HepG2 (cell line): ENCODE measurements around the gene TCF3. TPM values are rescaled to one million over a fixed set of nuclear protein-coding genes. Genes with fewer than 3 reads are reported as not detected.
A peak's percentile ranks its signal among the peaks of the same experiment; 100 is the strongest.

Experiments used
- ARNT2 ChIP-seq: sonication (generic); formaldehyde crosslinking; IDR thresholded peaks from 2 replicates; pipeline ENCODE4 v1.8.0; 2022; ENCODE audit warnings: mild to moderate bottlenecking, low read depth, missing genetic modification reagents, moderate library complexity
- ATM ChIP-seq: fragments of 450-650 bp; IDR thresholded peaks from 2 replicates; pipeline ENCODE4 v1.7.1; 2017; ENCODE audit warnings: mild to moderate bottlenecking, borderline replicate concordance
- GATAD2A ChIP-seq: IDR thresholded peaks from 2 replicates; pipeline ENCODE4 v1.6.1; 2016
- ONECUT2 ChIP-seq: sonication (generic); formaldehyde crosslinking; IDR thresholded peaks from 2 replicates; pipeline ENCODE4 v1.4.0; 2020; ENCODE audit warnings: missing genetic modification reagents
- POLR2G ChIP-seq: fragments of 200-400 bp; formaldehyde crosslinking; IDR thresholded peaks from 2 replicates; pipeline ENCODE4 v1.6.1; 2018; ENCODE audit warnings: mild to moderate bottlenecking, low read depth, low read length, moderate library complexity
- RFX3 ChIP-seq: IDR thresholded peaks from 2 replicates; pipeline ENCODE4 v1.6.1; 2016; ENCODE audit warnings: missing biosample characterization, missing genetic modification reagents
- SRF ChIP-seq: IDR thresholded peaks from 2 replicates; pipeline ENCODE4 v1.6.1; 2011; ENCODE audit warnings: mild to moderate bottlenecking, low read depth, low read length, moderate library complexity
- XRCC5 ChIP-seq: fragments of 200-400 bp; formaldehyde crosslinking; optimal IDR thresholded peaks from 2 replicates; pipeline ENCODE3; 2017; ENCODE audit warnings: mild to moderate bottlenecking, low read length
- ZEB1 ChIP-seq: IDR thresholded peaks from 2 replicates; pipeline ENCODE4 v1.6.1; 2012; ENCODE audit warnings: mild to moderate bottlenecking, low read depth, inconsistent platforms; ENCODE audit not compliant: insufficient replicate concordance
- ZNF10 ChIP-seq: sonication (generic); formaldehyde crosslinking; IDR thresholded peaks from 2 replicates; pipeline ENCODE4 v1.4.0; 2020; ENCODE audit warnings: mild to moderate bottlenecking, low read depth, missing genetic modification reagents, borderline replicate concordance
- ZNF350 ChIP-seq: sonication (generic); formaldehyde crosslinking; IDR thresholded peaks from 2 replicates; pipeline ENCODE4 v1.4.0; 2020; ENCODE audit warnings: mild to moderate bottlenecking, low read depth, missing genetic modification reagents, borderline replicate concordance
- ZNF451 ChIP-seq: sonication (generic); formaldehyde crosslinking; IDR thresholded peaks from 2 replicates; pipeline ENCODE4 v1.5.0; 2020; ENCODE audit warnings: mild to moderate bottlenecking, missing genetic modification reagents
- ZNF460 ChIP-seq: sonication (generic); formaldehyde crosslinking; IDR thresholded peaks from 2 replicates; pipeline ENCODE4 v1.5.1; 2020; ENCODE audit warnings: missing genetic modification reagents, mild to moderate bottlenecking, borderline replicate concordance
- ZNF543 ChIP-seq: sonication (generic); formaldehyde crosslinking; IDR thresholded peaks from 2 replicates; pipeline ENCODE4 v1.4.0; 2020; ENCODE audit warnings: mild to moderate bottlenecking, missing genetic modification reagents
- ZNF629 ChIP-seq: sonication (generic); formaldehyde crosslinking; conservative IDR thresholded peaks from 2 replicates; pipeline ENCODE4 v1.5.0; 2020; ENCODE audit warnings: missing genetic modification reagents
- ZNF780A ChIP-seq: sonication (generic); formaldehyde crosslinking; IDR thresholded peaks from 2 replicates; pipeline ENCODE4 v1.8.0; 2022; ENCODE audit warnings: mild to moderate bottlenecking, missing genetic modification reagents, moderate library complexity
- ZNF883 ChIP-seq: sonication (generic); formaldehyde crosslinking; IDR thresholded peaks from 2 replicates; pipeline ENCODE4 v1.5.1; 2020; ENCODE audit warnings: mild to moderate bottlenecking, missing genetic modification reagents; ENCODE audit errors: not compliant biosample characterization
- polyA plus RNA-seq, 8 experiments: library from polyadenylated mRNA; depleted of rRNA in 3 of 8; stranded (reverse) in 7 of 8; unstranded in 1 of 8; fragments of >200 nt; fragmentation: Illumina TruSeq in 4 of 8; extraction: Trizol in 4 of 8; gene quantifications; 2 replicates each; pipeline versions ENCODE4 v1.2.1 to v1.2.3, GENCODE V29; 2011 to 2016; ENCODE audit warnings: low read depth in 4 of 8, missing spikeins in 1 of 8, mixed read lengths in 1 of 8; ENCODE audit not compliant: insufficient read depth in 1 of 8
- total RNA-seq, 5 experiments: library from RNA; depleted of rRNA; stranded (reverse); fragments of >200 nt; fragmentation: Illumina TruSeq; extraction: Trizol; gene quantifications; 2 replicates each; pipeline ENCODE4 v1.2.3, GENCODE V29; 2016; ENCODE audit warnings: low read depth in 1 of 5
- TF ChIP-seq, protein P1 (sequence below): sonication (generic); formaldehyde crosslinking; IDR thresholded peaks from 2 replicates; pipeline ENCODE4 v1.8.1; 2023; ENCODE audit warnings: missing genetic modification reagents, inconsistent platforms, borderline replicate concordance
- TF ChIP-seq, protein P2 (sequence below): sonication (generic); formaldehyde crosslinking; IDR thresholded peaks from 2 replicates; pipeline ENCODE4 v1.4.0; 2020; ENCODE audit warnings: mild to moderate bottlenecking, missing genetic modification reagents
- TF ChIP-seq, protein P3 (sequence below): IDR thresholded peaks from 2 replicates; pipeline ENCODE4 v1.6.1; 2018; ENCODE audit warnings: missing genetic modification reagents, mild to moderate bottlenecking, missing compliant biosample characterization
- TF ChIP-seq, protein P4 (sequence below): sonication (generic); formaldehyde crosslinking; IDR thresholded peaks from 2 replicates; pipeline ENCODE4 v1.4.0; 2020; ENCODE audit warnings: missing genetic modification reagents, borderline replicate concordance
- TF ChIP-seq, protein P5 (sequence below): sonication (generic); formaldehyde crosslinking; IDR thresholded peaks from 2 replicates; pipeline ENCODE4 v1.8.1; 2022; ENCODE audit warnings: mild to moderate bottlenecking, missing genetic modification reagents
- TF ChIP-seq, protein P6 (sequence below): IDR thresholded peaks from 2 replicates; pipeline ENCODE4 v1.6.1; 2016; ENCODE audit warnings: missing genetic modification reagents, missing compliant biosample characterization

The TCF3 gene
- total and polyA plus RNA-seq, 2 of the 13 experiments (the other 11 are each of a cell fraction or from before 2014, with no cell fraction given) = 51.4 to 53.2 TPM

DNA sequence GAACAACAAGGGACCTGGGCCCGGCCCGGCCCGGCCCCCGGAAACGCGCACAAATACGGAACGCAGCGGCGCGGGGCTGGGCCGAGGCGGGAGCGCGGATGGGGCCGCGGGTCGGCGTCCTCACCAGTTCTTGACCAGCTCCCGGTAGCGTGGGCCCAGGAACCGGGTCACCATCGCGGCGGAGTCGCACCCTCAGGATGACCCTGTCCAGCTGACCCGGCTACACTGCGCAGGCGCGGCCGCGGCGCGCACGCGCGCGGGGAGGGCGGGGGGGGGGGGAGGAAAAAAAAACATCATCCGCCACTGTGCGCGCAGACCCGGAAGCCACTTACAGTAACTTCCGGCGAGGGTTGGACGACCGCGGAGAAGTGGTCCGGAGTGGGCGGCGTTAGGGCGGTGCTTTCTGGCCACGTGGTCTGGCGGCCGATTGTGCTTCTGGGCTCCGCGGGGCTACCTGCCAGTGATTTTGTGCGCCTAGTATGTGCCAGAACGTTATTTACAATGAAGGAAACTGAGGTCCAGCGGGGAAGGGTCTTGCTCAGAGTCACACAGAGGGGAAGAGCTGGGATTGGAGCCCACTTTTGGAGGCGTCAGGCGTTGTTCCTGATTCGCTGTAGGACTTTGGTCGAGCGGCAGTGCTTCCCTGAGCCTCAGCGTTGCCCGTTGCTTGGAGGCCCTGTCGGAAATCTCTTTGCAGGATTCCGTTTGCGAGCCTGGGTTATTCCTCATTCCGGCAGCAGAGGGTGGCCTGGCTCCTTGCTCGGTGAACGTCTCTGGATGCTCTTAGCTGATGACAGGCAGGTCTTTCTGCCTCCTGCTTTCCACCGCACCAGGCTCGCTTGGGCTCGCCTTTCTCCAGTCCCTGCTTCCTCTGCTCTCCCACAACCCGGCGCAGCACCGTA lies 46.9 kb downstream of the TCF3 start, which contains the start of gene UQCR11 (continued):
- TF ChIP-seq ONECUT2 (CRISPR knock-in tag) (no peak), XRCC5 (no peak), POLR2G (peak; percentile 90), ZEB1 (peak; percentile 59), ATM (no peak), ZNF451 (CRISPR knock-in tag) (no peak), ZNF10 (CRISPR knock-in tag) (no peak), ARNT2 (peak; percentile 29; the same call in 1 of the 2 replicates), ZNF543 (no peak), GATAD2A (peak; percentile 30; the same call in 1 of the 2 replicates), ZNF460 (no peak), ZNF883 (no peak), SRF (no peak), RFX3 (CRISPR knock-in tag) (no peak; the same call in 1 of the 2 replicates), ZNF629 (CRISPR knock-in tag) (peak; percentile 19; the same call in 1 of the 2 replicates), ZNF780A (CRISPR knock-in tag) (no peak), ZNF350 (CRISPR knock-in tag) (peak; percentile 27; the same call in 1 of the 2 replicates)
- TF ChIP-seq, protein P1, sequence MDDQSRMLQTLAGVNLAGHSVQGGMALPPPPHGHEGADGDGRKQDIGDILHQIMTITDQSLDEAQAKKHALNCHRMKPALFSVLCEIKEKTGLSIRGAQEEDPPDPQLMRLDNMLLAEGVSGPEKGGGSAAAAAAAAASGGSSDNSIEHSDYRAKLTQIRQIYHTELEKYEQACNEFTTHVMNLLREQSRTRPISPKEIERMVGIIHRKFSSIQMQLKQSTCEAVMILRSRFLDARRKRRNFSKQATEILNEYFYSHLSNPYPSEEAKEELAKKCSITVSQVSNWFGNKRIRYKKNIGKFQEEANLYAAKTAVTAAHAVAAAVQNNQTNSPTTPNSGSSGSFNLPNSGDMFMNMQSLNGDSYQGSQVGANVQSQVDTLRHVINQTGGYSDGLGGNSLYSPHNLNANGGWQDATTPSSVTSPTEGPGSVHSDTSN = no peak
- TF ChIP-seq, protein P2, sequence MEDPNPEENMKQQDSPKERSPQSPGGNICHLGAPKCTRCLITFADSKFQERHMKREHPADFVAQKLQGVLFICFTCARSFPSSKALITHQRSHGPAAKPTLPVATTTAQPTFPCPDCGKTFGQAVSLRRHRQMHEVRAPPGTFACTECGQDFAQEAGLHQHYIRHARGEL = no peak
- TF ChIP-seq, protein P3, sequence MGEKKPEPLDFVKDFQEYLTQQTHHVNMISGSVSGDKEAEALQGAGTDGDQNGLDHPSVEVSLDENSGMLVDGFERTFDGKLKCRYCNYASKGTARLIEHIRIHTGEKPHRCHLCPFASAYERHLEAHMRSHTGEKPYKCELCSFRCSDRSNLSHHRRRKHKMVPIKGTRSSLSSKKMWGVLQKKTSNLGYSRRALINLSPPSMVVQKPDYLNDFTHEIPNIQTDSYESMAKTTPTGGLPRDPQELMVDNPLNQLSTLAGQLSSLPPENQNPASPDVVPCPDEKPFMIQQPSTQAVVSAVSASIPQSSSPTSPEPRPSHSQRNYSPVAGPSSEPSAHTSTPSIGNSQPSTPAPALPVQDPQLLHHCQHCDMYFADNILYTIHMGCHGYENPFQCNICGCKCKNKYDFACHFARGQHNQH (CRISPR knock-in tag) = peak; percentile 78; the same call in 1 of the 2 replicates
- TF ChIP-seq, protein P4, sequence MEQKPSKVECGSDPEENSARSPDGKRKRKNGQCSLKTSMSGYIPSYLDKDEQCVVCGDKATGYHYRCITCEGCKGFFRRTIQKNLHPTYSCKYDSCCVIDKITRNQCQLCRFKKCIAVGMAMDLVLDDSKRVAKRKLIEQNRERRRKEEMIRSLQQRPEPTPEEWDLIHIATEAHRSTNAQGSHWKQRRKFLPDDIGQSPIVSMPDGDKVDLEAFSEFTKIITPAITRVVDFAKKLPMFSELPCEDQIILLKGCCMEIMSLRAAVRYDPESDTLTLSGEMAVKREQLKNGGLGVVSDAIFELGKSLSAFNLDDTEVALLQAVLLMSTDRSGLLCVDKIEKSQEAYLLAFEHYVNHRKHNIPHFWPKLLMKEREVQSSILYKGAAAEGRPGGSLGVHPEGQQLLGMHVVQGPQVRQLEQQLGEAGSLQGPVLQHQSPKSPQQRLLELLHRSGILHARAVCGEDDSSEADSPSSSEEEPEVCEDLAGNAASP (CRISPR knock-in tag) = no peak
- TF ChIP-seq, protein P5, sequence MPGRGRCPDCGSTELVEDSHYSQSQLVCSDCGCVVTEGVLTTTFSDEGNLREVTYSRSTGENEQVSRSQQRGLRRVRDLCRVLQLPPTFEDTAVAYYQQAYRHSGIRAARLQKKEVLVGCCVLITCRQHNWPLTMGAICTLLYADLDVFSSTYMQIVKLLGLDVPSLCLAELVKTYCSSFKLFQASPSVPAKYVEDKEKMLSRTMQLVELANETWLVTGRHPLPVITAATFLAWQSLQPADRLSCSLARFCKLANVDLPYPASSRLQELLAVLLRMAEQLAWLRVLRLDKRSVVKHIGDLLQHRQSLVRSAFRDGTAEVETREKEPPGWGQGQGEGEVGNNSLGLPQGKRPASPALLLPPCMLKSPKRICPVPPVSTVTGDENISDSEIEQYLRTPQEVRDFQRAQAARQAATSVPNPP (CRISPR knock-in tag) = no peak
- TF ChIP-seq, protein P6, sequence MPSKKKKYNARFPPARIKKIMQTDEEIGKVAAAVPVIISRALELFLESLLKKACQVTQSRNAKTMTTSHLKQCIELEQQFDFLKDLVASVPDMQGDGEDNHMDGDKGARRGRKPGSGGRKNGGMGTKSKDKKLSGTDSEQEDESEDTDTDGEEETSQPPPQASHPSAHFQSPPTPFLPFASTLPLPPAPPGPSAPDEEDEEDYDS (CRISPR knock-in tag) = peak; percentile 81
